GM12801 (cell line): ENCODE measurements around the gene KRT37.

Source experiments
- CTCF ChIP-seq: IDR thresholded peaks from one replicate; pipeline ENCODE4 v1.5.1; 2011; ENCODE audit warnings: control low read depth; ENCODE audit not compliant: insufficient read length; ENCODE audit errors: extremely low read depth

The KRT37 gene

GRCh38 chr17:41439375-41439774 lies 15.0 kb upstream of the KRT37 start:
- no peak for TF ChIP-seq CTCF

GRCh38 chr17:41437769-41438168 lies 13.4 kb upstream of the KRT37 start:
- TF ChIP-seq CTCF = no peak

GRCh38 chr17:41437254-41437653 lies 12.9 kb upstream of the KRT37 start:
- no peak for TF ChIP-seq CTCF

- TF ChIP-seq CTCF = no peak
Observed at GRCh38 chr17:41434415-41434814, 10.0 kb upstream of the KRT37 start.

GRCh38 chr17:41434005-41434404 lies 9.6 kb upstream of the KRT37 start:
- TF ChIP-seq CTCF = no peak

GRCh38 chr17:41433586-41433985 lies 9.2 kb upstream of the KRT37 start:
- no peak for TF ChIP-seq CTCF

- no peak for TF ChIP-seq CTCF
Observed at GRCh38 chr17:41429667-41430066, 5.3 kb upstream of the KRT37 start.
